Stimulated activated effector memory CD8-positive, alpha-beta T cell treated with anti-CD3 and anti-CD28 coated beads, Interleukin-12 subunit alpha, Interleukin-12 subunit beta, amount 100 ng/mL, for 72 hours (primary cell): Measurements from ENCODE around the gene RGS12.

Experiments used
- ATAC-seq: fragments of 150-1000 bp; cut with Tn5 transposase; 2 replicates; pipeline ENCODE4 v1.10.0; 2021
- DNase-seq, 2 donors: peaks; one replicate each; pipeline ENCODE4 v3.0.0; 2021 to 2022; ENCODE audit warnings: low spot score in 2 of 2
- H3K27ac Mint-ChIP-seq: one replicate; pipeline ENCODE4 v1.8.0; 2022; ENCODE audit warnings: mild to moderate bottlenecking, mixed read lengths
- H3K36me3 Mint-ChIP-seq: one replicate; pipeline ENCODE4 v1.8.0; 2022; ENCODE audit warnings: mild to moderate bottlenecking, mixed read lengths
- H3K4me1 Mint-ChIP-seq: one replicate; pipeline ENCODE4 v1.8.0; 2022; ENCODE audit warnings: mixed read lengths
- H3K4me3 Mint-ChIP-seq: one replicate; pipeline ENCODE4 v1.8.0; 2022; ENCODE audit warnings: mild to moderate bottlenecking, mixed read lengths
- H3K9me3 Mint-ChIP-seq: one replicate; pipeline ENCODE4 v1.8.0; 2022; ENCODE audit warnings: mixed read lengths

Gene RGS12

DNA sequence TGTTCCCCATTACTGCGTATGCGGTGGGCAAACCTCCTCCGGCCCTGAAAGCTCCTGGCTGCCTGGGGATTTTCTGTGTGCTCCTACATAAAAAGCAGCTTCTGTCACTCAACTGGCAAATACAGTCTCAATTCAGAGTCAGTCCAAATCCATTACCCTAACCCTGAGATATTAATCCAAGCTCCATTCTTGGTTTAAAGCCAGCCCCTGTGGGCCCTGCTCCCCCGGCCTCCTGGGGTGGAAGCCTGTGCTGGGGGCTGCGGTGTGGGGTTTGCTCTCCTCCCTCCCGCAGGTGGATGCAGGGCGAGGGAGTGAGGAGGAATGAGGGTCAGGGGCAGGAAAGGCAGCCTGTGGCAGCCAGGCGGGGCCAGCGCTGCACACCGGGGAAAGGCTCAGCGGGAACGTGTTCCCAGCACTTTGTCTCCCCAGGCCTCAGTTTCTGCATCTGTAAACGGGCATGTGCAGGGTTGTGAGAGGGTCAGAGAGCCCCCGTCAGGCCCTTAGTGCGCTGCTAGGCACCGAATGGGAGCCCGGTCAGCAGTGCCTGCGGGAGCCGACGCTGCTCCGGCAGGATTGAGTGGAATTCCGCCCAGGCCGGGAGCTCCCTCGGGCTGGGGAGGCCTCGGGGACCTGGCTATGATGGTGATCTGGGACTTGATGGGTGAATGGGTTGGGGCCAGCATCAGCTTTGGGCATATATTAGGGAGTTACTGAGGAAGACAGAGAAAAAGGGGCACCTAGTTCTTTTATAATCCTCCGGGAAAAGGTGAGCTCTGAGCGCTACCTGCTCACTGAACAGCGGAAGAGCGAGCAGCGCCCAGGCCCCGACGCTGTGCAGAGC is 6.3 kb upstream of the RGS12 start:
- no peaks in the 10 kb centered on the region for H3K36me3 Mint-ChIP-seq
- H3K27ac Mint-ChIP-seq: no peak overlapping the region
- no peak for DNase-seq
- ATAC-seq: no peak
- peaks cover 2% of the 10 kb centered on the region for H3K4me1 Mint-ChIP-seq
- no peaks in the 10 kb centered on the region for H3K9me3 Mint-ChIP-seq
- no peak overlapping the region for H3K4me3 Mint-ChIP-seq

DNA sequence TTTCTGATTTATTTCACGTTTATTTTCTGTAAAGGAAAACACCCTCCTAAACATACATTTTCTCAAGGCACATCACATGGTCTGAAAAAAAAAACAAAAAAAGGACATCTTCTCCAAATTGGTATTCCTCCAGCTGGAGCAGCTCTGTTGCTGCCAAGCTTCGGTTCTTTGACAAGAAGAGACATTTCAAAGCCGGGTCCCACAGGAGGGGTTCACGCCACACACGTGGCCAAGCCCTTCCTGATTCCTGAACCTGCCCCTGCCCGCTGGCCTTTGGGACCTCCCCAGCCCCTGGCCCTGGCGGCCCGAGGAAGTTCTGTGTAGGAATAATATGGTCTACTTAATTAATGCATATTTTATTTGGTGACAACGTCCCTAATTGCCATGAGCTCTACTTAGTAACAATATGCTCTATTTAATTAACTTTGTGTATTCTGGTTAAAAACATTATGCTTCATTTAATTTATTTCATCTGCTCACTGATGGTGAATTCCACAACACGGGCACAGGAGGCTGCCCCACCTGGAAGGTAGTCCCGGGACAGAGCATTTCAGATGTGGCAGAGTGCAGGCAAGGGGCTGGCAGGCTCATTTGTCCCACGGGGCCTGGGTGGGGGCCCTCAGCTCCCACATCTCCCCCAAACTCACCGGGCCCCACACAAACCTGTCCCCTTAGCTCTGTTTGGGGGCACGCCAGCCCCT is 5.4 kb upstream of the RGS12 start:
- H3K36me3 Mint-ChIP-seq: no peaks in the 10 kb centered on the region
- DNase-seq (no peak), ATAC-seq (no peak)

DNA sequence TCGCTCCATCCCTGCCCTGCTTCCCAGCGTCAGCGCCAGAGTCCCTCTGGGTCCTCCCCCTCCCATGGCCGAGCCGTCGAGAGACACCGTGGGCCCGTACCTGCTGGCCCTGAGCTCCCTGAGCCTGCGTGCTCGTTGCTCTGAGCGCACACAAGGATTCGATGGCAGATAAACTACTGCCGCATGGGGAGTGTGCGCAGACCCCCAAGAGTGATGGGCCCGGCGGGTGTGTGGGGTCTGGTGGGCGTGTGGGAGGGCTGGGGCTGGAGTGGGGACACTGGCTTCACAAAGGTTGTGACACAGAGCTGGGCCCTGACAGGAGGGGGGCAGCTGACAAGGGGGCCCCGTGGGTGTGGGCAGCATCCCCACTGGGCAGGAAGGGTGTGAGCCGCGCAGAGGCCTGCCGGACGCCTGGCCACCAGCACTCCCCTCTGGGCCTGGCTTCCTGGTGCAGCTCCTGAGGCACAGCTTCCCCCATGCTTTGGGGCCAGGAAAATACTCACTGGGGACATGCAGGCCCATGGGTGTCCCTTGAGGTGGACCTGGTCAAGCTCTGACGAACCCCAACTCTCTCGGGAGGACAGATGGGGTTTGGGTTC is 4.8 kb upstream of the RGS12 start:
- ATAC-seq (no peak), DNase-seq (no peak)
- Mint-ChIP-seq H3K27ac (no peak overlapping the region), H3K4me3 (no peak overlapping the region), H3K36me3 (no peaks in the 10 kb centered on the region), H3K9me3 (no peaks in the 10 kb centered on the region), H3K4me1 (peaks cover 8% of the 10 kb centered on the region)

More for the DNA sequence above, 5.4 kb upstream of the RGS12 start:
- no peak overlapping the region for H3K27ac Mint-ChIP-seq
- peaks cover 8% of the 10 kb centered on the region for H3K4me1 Mint-ChIP-seq
- H3K9me3 Mint-ChIP-seq: no peaks in the 10 kb centered on the region
- no peak overlapping the region for H3K4me3 Mint-ChIP-seq

DNA sequence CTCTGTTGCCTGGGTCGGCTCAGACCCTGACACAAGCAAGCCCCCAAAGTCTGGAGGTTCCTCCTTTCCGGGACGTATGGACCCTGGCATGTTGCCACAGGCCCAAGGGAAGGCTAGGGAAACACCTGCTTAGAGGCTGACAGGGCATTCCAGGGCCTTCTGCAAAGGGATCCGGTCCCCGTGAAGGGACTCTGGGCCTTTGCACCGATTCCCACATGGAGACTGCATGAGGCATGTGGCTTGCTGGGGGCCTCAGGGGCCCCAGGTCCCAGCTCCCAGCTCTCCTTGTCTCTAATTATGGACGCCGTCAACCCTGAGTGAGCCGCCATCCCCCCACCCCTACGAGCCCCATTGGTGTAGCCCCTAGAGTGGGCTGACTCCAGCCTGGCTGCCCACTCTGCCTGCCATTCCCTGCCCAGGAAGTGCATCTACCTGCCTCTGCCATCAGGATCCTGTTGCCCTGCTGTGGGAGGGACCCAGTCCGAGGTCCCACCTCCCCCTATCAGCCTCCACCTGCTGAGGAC is 4.2 kb upstream of the RGS12 start:
- no peaks in the 10 kb centered on the region for H3K9me3 Mint-ChIP-seq
- H3K27ac Mint-ChIP-seq: no peak overlapping the region
- H3K4me1 Mint-ChIP-seq: peaks cover 13% of the 10 kb centered on the region
- H3K4me3 Mint-ChIP-seq: no peak overlapping the region
- ATAC-seq (no peak), DNase-seq (no peak)
- H3K36me3 Mint-ChIP-seq: no peaks in the 10 kb centered on the region

DNA sequence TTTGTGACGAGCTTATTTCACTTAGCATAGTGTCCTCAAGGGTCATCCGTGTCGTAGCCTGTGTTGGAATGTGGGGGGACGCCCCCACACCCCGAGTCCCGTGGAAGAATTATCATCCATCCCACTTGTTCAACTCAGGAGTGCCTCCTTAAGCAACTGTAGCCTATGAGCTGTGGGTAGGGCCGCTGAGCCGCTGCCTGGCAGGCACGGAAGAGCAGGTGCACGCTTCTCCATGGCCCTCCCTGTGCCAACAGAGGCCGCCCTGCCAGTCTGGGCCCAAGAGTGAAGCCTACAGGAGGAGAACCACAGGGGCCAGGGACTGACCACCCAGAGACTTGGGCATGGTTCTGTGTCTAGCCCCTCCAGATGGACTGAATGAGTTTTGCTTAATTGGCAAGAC is 2.3 kb upstream of the RGS12 start:
- no peak overlapping the region for H3K4me3 Mint-ChIP-seq
- H3K4me1 Mint-ChIP-seq: peaks cover 25% of the 10 kb centered on the region
- H3K36me3 Mint-ChIP-seq: no peaks in the 10 kb centered on the region
- DNase-seq (no peak), ATAC-seq (no peak)
- no peak overlapping the region for H3K27ac Mint-ChIP-seq
- H3K9me3 Mint-ChIP-seq: no peaks in the 10 kb centered on the region

DNA sequence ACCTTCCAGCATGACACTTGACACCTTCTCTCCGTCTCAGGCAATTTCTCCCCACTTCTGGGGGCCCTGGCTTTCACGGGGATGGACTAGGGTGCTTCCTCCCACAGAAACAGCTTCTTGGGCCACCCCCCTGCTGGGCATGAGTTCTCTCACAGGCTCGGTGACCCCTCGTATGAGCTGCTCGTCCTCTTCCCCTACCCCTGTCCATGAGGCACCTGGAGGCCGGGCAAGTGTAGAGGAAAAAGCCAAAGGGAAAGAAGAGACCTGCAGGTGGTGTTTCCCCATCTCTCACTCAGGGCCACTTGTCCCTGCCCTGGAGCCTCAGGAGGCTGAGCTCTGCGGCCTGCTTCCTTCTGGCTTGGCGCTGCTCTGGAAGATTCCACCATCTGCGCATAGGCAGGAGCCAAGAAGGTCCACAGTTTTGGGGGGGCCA is 1.9 kb upstream of the RGS12 start:
- Mint-ChIP-seq H3K27ac (no peak overlapping the region), H3K36me3 (no peaks in the 10 kb centered on the region), H3K9me3 (no peaks in the 10 kb centered on the region), H3K4me3 (no peak overlapping the region), H3K4me1 (peaks cover 25% of the 10 kb centered on the region)
- DNase-seq (no peak), ATAC-seq (no peak)

DNA sequence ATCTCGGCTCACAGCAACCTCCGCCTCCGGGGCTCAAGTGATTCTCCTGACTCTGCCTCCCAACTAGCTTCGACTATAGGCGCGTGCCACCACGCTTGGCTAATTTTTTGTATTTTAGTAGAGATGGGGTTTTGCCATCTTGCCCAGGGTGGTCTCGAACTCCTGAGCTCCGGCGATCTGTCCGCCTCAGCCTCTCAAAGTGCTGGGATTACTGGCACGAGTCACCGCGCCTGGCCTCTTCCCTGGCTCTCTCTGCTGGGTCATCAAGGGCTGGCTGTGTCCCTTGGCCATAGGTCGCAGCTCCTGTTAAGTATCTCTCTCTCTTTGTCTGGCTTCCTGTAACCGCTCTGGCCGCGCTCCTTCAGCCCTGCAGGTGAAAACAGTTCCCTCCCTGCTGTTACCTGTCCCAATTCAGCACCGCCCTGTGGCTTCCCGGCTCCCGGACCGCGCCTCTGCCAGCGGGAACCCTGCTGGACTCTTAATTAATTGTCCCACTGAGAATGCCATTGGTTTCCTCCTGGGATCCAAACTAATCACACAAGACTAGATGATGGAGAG is 1.3 kb upstream of the RGS12 start:
- Mint-ChIP-seq H3K27ac (peak overlapping the region; percentile 91), H3K4me1 (peaks cover 25% of the 10 kb centered on the region)

DNA sequence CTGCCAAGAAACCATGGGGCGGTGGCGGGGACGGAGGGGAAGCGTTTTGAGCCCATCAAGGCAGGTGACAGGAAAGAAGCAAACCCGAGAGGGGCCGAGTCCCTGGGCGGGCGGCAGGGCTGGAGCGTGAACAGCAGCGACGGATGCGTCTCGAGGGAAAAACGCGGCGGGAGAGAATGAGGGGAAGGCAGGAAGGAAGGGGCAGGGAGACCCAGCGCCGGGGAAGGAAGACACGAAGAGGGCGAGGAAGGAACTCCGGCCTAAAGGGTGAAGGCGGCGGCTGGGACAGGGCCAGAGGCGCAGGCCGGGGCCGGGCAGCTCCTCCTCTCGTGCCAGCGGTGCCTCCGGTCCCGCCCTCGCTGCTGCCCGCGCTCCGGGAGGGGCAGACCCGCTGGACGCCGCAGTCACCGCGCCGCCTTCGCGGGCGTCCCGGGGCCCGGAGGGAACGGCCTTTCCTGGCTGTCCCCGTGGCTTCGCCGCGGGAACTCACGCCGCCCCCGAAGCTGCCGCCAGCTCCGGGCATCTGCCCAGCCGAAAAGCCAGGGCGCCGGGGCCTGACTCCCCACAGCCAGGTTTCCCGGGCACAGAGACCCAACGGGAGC is 751 bp upstream of the RGS12 start:
- H3K4me1 Mint-ChIP-seq: peaks cover 25% of the 10 kb centered on the region
- ATAC-seq: peak; percentile 40
- no peak for DNase-seq
- peak overlapping the region; percentile 91 for H3K27ac Mint-ChIP-seq
- peak overlapping the region; percentile 93 for H3K4me3 Mint-ChIP-seq
- H3K36me3 Mint-ChIP-seq: no peaks in the 10 kb centered on the region
- H3K9me3 Mint-ChIP-seq: no peaks in the 10 kb centered on the region

More for the DNA sequence above, 1.3 kb upstream of the RGS12 start:
- H3K9me3 Mint-ChIP-seq: no peaks in the 10 kb centered on the region
- peak overlapping the region; percentile 93 for H3K4me3 Mint-ChIP-seq
- no peak for ATAC-seq
- DNase-seq: no peak
- no peaks in the 10 kb centered on the region for H3K36me3 Mint-ChIP-seq

DNA sequence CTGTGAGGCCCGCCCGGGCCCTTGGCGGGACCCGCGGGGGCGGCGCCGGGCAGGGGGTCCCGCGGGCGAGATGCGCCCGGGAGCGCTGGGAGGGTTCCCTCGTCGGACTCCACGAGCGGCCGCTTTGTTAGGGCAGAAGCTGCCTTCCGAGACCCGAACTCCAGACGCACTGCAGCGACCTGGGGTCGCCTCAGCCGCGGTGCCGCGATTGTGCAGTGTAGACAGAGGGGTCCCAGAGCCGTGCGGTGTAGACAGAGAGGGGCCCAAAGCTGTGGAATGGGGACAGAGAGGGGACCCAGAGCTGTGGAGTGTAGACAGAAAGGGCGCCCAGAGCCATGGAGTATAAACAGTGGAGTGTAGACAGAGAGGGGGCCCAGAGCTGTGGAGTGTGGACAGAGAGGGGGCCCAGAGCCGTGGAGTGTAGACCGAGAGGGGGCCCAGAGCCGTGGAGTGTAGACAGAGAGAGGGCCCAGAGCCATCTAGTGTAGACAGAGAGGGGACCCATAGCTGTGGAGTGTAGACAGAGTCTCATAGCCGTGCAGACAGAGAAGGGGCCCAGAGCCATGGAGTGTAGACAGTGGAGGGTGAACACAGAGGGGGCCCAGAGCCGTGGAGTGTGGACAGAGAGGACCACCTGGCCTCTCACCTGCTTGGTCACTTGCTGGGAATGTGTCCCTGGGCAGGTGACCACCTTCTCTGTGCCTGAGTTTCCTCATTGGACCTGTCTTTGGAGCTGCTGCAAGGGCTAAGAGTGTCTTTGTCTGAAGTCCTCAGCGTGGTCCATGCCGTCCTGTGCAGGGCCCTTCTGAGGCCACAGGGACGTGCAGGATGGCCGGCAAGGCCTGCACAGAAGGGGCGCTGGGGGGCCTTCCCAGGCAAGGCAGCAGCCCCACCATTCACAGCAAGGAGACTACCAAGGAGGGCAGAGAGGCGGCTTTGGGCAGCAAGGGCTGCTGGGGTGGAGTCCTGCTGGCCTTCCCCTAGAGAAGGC is 875 bp downstream of the RGS12 start:
- Mint-ChIP-seq H3K36me3 (no peaks in the 10 kb centered on the region), H3K27ac (peak overlapping the region; percentile 11)
- no peak for DNase-seq

DNA sequence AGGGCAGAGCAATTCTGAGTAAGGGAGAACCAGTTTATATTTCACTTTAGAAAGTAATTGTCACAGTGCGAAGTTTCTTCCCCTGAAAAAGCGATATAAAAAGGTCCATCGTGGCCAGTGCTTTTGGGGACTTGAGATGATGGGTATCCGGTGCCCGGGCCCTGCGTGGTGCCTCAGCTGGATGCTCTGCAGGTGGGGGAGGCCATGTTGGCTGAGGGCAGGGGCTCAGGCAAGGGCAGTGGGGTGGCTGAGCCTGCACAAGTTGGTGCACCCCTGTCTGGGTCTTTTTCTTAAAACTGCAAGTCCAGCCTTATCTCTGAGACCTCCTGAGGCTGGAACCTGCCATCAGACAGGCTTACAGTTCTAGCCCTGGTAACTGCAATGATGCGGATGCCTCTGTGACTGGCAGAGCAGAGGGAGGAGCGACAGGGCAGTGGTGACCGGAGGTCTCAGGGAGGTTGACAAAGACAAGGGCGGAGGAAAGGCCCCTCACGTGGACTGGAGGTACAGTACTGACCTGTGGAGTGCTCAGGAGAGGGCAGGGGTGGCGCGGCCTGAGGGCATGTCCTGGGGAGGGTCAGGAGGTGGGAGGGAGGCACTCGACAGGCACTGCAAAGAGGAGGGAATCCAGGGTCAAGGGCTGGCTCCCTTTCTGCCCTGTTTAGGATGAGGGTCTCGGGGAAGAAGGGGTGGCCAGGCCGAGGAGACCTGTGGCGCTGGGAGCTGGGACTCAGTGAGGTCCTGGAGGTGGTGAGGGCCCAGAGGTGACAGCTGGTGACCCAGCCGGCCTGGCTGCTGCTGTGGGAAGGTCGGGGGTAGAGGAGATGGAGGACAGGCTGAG is 1.8 kb downstream of the RGS12 start:
- H3K4me1 Mint-ChIP-seq: peaks cover 25% of the 10 kb centered on the region
- H3K9me3 Mint-ChIP-seq: peaks cover 3% of the 10 kb centered on the region
- no peak overlapping the region for H3K27ac Mint-ChIP-seq
- DNase-seq (no peak), ATAC-seq (no peak)
- H3K4me3 Mint-ChIP-seq: peak overlapping the region; percentile 70
- H3K36me3 Mint-ChIP-seq: no peaks in the 10 kb centered on the region

More for the DNA sequence above, 875 bp downstream of the RGS12 start:
- Mint-ChIP-seq H3K9me3 (peaks cover 3% of the 10 kb centered on the region), H3K4me3 (peak overlapping the region; percentile 70), H3K4me1 (peaks cover 25% of the 10 kb centered on the region)
- ATAC-seq: no peak

DNA sequence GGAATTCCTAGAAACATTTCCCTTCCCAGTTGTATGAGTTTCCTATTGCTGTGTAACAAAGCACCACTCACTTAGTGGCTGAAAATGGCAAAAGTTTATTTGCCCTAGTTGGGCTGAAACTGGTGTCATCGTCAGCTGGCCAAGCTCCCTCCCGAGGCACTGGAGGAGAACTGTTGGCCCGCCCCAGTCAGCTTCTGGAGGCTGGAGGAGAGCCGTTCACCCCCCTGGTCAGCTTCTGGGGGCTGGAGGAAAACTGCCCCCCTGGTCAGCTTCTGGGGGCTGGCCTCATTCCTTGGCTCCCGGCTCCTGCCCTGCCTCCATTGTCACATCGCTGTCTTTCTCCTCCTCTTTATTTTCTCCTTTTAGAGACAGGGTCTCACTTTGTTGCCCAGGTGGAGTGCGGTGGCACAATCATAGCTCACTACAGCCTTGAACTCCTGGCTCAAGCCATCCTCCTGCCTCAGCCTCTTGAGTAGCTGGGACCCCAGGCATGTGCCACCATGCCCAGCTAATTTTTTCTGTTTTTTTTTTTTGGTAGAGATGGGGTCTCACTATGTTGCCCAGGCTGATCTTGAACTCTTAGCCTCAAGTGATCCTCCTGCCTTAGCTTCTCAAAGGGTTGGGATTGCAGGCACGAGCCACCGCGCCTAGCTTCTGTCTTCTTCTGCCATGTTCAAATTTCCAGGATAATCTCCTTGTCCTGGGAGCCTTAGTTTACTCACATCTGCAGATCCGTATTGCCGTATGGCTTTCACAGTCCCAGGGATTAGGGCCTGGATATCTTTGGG is 3.2 kb downstream of the RGS12 start:
- Mint-ChIP-seq H3K4me1 (peaks cover 29% of the 10 kb centered on the region), H3K9me3 (peaks cover 3% of the 10 kb centered on the region), H3K4me3 (no peak overlapping the region), H3K36me3 (no peaks in the 10 kb centered on the region), H3K27ac (no peak overlapping the region)
- ATAC-seq: no peak
- DNase-seq: no peak

DNA sequence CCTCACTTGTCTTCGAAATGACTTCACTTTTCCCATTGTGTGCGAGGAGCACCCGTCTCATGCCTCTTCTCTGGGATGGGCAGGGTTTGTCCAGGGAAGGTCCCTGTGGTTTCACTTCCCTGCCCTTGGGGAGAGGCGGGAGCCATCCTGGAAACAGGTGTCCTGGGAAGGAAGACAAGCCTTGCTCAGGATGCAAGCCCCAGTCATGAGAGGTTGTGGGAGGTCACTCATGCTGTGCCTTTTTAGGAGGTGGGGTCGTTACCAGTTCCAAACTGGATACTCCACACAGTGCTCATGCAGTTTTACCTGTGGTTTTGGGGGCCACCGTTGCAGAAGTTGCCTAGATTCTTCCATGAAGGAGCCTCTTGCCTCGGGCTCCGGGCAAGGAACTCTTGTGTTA is 3.8 kb downstream of the RGS12 start:
- H3K27ac Mint-ChIP-seq: no peak overlapping the region
- no peak overlapping the region for H3K4me3 Mint-ChIP-seq
- H3K4me1 Mint-ChIP-seq: peaks cover 32% of the 10 kb centered on the region

More for the DNA sequence above, 3.8 kb downstream of the RGS12 start:
- no peak for DNase-seq
- Mint-ChIP-seq H3K9me3 (peaks cover 3% of the 10 kb centered on the region), H3K36me3 (no peaks in the 10 kb centered on the region)
- ATAC-seq: no peak
